PC-3 (cell line): Measurements from ENCODE around the gene GATA1.

Source experiments
- EZH2 ChIP-seq: fragments of 300-600 bp; sonication (generic); IDR thresholded peaks from one replicate; pipeline ENCODE4 v1.6.1; 2017; ENCODE audit warnings: antibody characterized with exemption, mild to moderate bottlenecking, low read length; ENCODE audit not compliant: unreplicated experiment
- TF ChIP-seq, protein P1 (sequence below): fragments of 300-600 bp; sonication (generic); conservative IDR thresholded peaks from 2 replicates; pipeline ENCODE4 v1.5.1; 2017; ENCODE audit warnings: antibody characterized with exemption, low read depth, mild to moderate bottlenecking, low read length

DNA sequence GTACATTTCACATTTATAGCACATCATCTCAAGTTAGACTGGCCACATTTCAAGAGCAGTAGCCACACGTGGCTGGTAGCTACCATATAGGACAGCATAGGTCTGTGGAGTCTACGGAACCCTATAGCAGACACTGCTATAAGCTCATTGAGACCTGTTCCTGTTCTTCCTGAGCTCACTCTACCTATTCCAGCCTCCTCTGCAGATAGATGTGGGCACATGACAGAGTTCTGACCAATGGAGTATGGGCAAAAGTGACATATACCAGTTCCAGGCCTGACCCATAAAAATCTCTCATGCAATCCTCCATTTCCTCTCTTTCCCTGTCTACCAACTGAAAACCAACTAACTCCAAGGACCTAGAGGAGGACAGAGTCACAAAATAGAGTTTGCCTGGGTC is 11.9 kb downstream of the GATA1 start:
- no peak for TF ChIP-seq EZH2
- TF ChIP-seq, protein P1, sequence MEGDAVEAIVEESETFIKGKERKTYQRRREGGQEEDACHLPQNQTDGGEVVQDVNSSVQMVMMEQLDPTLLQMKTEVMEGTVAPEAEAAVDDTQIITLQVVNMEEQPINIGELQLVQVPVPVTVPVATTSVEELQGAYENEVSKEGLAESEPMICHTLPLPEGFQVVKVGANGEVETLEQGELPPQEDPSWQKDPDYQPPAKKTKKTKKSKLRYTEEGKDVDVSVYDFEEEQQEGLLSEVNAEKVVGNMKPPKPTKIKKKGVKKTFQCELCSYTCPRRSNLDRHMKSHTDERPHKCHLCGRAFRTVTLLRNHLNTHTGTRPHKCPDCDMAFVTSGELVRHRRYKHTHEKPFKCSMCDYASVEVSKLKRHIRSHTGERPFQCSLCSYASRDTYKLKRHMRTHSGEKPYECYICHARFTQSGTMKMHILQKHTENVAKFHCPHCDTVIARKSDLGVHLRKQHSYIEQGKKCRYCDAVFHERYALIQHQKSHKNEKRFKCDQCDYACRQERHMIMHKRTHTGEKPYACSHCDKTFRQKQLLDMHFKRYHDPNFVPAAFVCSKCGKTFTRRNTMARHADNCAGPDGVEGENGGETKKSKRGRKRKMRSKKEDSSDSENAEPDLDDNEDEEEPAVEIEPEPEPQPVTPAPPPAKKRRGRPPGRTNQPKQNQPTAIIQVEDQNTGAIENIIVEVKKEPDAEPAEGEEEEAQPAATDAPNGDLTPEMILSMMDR = no peak
